Measurements from ENCODE around the gene EFCC1.

Gene EFCC1

DNA sequence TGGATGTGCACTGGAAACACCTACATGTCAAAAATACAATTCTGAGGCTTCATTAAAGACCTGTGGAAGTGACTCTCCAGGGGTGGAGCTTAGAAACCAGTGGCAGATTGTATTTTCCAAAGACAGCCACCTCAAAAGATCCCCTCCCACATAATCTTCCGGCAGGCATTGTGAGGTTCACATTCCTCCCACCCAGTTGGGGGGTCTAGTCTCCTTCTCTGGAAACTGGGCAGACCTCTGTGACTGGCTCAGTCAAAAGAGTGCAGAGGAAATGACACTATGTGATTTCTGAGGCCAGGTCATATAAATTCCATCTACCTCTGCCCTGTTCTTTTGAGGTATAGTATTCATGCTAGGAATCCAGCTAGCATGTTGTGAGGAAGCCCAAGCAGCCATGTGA lies 5.4 kb upstream of the EFCC1 start:
- no peak for DNase-seq

DNA sequence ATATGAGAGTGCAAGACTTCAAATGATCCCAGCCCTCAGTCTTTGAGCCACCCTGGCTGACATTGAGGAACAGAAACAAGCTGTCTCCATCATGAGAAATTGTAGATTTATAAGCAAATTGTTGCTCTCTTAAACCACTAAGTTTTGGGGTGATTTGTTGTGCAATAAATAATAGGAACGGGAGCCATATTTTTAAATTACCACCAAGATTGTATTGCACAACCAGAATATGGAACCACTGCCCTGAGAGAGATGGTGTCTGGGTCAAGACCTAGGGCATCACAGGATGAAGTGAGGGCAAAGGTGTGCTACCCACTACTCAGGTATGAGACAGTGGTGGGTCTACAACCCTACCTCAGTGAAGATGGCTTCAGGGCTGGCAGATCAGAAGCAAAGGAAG lies 4.9 kb upstream of the EFCC1 start:
- no peak for DNase-seq

DNA sequence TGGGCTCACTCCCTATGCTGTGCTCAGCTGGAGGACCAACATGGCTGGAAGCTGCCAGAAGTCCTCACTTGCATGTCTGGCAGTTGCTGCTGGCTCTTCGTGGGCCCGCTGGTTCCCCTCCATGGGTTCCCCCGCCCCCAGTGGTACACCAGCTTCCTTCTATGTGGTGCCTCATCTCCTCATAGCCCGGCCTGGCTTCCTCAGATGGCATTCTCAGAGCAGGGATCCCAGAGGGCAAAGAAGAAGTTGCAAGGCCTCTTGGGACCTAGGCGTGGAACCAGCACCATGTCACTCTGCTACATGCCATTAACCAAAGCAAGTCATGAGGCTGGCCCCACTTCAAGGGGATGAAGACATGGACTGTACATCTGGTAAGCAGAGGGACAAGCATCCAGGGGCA lies 4.4 kb upstream of the EFCC1 start:
- DNase-seq: no peak

DNA sequence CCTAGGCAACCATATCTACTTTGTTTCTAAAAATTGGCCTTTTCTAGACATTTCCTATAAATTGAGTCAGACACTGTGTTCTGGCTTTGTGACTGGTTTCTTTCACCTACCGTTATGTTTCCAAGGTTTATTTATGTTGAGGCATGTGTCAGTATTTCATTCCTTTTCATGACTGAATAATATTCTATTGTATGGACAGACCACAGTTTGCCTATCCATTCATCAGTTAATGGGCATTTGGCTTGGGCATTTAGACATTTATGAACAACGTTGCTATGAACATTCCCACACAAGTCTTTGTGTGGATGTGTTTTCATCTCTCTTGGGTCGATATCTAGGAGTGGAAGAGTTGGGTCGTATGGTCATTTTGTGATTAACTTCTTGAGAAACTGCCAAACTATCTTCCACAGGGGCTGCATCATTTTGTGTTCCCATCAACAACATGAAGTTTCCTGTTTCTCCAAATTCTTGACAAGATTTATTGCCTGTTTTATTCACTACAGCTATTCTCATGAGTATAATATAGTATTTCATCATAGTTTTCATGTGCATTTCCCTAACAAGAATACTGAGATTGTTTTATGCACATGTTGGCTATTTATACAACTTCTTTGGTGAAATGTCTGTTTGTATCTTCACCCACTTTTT lies 3.5 kb upstream of the EFCC1 start:
- no peak for DNase-seq

DNA sequence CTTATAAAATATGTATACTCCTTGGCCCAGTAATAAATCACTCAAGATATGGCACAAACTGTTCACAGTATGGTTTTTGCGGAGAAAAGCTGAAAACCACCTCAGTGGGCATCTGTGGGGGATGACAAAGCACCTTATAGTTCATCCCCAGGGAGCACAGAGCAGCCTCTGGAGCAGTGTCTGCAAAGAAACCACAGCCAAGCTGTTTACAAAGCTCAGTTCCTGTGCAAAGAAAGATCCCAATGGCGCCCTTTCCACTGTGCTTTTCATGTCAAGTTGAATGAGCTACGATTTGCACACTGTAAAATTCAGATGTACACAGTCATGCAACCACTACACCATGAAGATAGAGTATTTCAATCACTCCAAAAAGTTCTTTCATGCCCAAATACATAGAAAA lies 2.5 kb upstream of the EFCC1 start:
- DNase-seq: peak; percentile 19

DNA sequence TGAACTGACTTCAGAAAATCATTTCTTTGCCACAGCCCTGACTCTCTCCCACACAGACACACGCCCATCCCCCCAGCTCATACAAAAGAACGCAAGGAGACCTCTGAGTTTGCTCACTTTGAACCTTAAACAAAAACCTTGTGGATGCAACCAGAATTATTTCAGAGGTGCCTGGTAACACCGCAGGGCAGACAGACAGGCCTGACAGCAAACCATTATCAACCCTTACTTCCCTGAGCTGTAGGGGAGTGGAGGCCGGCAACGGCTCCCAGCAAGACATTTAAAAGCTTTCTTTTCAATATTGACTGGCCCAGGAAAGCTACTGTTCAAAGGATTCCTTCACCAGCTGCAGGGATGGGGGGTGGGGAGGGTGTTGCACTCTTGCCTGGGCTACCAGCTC lies 2.0 kb upstream of the EFCC1 start:
- no peak for DNase-seq

DNA sequence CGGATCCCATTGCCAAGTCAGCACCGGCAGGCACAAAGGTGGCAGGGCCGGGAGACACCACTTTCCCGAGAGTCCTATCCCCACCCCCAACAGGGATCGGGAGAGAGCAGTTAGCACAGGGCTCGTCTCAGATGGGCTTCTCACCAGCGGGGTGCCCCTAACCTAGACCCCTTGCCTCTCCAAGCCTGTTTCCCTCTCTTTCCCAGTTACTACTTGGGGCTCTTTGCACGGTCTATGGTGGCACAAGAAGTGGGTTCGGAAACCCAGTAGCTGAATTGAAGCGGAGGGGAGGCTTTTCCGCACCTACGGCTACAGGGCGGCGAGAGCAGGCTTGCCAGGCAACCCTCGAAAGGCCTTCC lies 383 bp upstream of the EFCC1 start:
- DNase-seq: no peak

DNA sequence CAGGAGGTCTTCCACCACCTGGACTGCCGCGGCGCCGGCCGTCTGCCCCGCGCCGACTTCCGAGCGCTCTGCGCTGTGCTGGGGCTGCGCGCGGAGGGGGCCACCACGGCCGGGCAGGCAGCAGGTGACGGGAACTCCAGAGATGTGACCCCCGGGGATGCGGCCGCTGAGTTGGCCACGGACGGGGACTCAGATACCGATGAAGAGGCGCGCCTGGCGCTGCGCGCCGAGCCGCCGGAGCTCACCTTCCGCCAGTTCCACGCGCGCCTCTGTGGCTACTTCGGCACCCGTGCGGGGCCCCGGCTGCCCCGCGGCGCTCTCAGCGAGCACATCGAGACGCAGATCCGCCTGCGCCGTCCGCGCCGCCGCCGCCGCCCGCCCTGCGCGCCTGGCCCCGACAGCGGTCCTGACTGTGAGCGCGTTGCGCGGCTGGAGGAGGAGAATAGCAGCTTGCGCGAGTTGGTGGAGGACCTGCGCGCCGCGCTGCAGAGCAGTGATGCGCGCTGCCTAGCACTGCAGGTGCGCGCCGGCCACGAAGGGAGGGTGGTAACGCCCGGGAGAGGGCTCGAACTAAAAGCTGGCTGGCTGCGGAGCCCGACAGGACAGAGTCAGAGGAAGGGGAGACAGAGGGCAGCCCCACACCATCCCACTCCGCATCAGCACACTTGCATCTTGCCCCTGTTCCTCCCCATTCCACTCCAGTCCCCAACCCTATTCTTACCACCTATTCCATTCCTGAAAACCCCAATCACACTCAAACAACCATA lies 885 bp downstream of the EFCC1 start:
- no peak for DNase-seq

DNA sequence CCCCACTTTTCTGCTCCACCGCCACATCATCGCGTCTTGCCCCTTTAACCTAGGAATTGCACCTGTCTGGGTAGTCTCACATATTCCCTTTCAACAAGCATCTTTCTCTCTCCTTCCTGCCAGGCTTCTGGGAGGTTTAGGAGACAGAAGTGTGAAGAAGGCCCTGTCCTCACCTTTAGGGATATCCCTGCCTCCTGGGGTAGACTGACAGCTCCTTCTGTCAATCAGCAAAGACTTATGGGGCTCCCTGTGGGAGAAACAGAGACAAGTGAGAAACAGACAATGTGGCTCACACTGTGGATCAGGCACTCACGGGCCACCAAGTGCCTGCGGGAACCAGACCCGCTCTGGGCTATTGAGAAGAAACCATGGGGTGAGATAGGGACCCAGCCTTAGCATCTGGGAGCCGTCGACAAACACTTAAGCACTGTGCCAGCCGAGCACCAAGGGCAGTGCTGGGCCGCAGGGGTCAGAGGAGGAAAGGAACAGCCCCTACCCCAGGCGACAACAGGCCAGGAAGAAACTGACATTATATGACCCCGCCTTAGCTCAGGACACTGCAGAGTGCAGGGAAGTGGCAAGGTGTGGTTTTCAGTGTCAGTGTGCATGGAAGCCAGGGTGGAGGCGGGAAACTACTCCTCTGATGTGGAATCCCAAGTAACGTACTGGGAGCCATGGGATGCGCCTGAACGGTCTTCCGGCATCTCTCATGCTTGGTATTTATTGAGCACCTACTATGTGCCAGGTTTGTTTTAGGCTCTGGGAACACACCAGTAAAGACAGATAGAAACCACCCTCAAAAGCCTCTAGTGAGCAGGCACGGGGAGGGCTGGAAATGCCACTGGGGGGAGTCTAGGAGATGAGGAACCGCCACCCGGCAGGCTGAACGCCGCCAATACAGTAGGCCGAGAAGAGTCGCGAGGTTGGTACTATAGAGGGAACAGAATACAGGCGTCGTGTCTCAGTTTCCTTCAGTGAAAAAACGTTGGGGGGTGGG lies 1.8 kb downstream of the EFCC1 start:
- no peak for DNase-seq

DNA sequence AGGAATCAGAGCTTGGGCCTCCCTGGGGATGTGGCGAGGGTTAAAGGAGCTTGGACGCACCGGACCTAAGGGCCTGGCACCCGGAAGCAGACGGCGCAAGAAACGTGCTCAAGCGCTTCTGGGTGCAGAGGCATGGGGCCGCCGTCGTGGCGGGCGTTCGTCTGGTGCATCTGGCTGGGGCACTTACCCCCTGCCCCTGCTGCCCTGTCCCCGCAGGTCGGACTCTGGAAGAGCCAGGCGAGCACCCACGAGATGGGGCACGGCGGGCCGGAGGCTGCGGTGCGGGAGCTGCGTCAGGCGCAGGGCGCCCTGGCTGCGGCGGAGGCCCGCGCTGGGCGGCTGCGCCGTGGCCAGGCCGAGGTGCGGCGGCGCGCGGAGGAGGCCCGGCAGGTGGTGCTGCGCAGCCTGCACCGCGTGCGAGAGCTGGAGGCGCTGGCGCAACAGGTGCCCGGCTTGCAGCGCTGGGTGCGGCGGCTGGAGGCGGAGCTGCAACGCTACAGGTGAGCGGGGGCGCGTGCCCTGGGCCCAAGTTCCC lies 2.5 kb downstream of the EFCC1 start:
- peak; percentile 68 for DNase-seq

DNA sequence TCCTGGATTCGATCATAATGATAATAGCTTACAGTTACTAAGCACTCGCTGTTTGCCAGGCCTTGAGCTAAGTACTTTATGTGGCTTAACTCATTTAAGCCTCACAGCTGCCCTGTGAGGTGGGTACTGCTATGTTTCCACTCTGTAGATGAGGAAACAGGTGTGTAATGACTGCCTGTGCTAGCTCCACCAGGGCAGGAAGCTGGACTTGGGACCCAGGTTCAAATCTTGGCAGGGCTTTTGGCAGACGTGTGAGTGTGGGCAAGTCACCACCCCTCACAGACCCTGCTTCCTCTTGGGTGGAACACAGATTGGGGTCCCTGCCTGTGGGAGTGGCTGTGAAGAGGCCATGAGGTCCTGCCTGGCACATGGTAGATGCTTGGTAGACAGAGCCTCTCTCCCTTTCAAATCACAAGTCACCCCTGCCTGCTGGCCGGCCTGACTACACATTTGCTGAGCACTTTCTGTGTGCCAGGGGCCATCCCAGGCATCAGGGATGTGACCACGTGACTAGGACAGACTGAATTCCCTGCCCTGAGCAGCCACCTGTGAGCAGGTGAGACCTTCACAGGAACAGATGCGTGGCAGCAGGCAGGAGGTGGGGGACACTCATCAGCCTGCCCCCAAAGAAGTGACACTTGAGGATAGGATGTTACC lies 3.7 kb downstream of the EFCC1 start:
- DNase-seq: peak; percentile 85

DNA sequence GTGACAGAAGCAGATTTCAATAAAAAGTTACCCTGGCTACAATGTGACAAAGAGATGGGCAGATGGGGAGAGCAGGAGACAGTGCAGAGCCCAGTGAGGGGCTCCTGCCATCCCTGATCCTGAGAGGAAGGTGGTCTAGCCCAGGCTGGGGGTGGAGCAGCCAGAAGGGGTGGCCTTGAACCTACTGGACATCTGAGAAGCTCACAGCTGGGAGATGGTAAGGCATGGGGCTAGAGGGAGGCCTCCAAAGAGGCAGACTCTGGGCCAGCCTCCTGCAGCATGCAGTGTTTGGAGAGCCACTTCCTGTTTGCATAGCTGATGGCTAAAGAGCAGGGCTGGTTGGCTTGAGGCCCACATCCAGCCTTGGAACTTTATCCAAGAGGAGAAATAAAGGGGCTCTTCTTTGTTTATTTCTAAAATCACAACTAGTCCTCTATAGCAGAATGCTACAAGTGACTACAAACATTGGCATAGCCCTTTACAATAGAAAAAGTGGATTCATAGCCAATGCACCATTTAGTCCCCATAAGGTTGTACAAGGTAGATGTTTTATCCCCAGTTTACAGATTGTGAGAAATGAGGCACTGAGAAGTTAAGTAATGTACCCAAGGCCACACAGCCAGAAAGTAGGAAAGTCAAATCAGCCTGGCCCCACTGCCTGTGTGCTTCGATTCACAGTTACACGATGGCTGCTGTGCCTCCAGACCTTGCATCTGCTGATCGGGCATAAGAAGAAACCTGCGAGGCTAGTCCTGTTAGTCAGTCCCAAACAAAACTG lies 4.6 kb downstream of the EFCC1 start:
- DNase-seq: peak; percentile 55

DNA sequence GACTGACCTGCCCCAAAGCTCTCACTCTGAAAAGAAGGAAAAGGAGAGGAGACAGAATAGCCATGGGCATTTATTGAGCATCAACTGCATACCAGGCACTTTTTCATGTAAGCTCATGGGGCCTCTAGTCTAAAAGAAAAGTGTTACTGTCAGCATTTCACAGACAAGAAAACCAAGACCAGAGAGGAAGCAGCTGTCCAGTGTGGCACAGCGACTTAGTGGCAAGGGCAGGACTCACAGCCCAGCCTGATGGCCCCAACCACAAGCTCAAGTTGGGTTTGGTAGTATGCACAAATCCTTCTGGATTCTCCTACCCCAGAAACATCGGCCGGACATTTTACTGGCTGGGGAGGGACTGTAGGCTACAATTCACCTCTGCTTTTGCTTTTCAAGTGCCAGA lies 5.8 kb downstream of the EFCC1 start:
- DNase-seq: no peak

DNA sequence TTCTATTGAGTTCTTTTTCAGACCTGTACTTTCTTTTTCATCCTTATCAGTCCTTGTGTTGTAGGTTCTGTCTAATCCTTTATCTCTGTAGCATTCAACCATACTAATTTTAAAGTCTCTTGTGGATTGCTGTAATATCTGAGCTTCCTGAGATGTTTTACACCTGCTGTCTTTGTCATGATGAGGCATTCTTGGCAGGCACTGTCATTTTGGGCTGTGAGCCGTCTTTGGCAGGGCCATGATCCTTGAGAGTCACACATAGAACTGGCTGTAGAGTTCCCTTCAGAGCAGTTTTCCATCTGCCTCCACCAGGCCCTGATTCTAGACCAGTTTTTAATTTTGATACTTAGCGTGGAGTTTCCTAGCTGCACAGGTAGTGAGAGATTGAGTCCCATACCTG lies 6.7 kb downstream of the EFCC1 start:
- no peak for DNase-seq

DNA sequence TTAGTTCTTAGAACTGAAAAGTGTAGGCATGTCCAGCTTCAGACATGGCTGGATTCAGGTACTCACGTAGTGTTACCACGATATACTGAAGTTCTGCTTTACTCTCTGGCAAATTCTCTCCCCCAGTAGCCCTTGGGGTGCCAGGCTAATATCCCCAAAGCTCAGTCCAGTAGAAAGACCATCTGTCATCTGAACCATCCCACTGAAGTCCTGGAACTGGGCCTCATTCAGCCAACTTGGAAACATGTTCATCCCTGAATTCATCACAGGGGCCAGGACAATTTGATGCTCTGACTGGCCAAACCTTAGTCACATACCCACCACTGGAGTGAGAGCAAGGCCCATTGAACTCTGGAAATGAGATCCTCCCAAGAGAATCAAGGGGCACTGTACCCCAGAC lies 8.2 kb downstream of the EFCC1 start:
- no peak for DNase-seq

DNA sequence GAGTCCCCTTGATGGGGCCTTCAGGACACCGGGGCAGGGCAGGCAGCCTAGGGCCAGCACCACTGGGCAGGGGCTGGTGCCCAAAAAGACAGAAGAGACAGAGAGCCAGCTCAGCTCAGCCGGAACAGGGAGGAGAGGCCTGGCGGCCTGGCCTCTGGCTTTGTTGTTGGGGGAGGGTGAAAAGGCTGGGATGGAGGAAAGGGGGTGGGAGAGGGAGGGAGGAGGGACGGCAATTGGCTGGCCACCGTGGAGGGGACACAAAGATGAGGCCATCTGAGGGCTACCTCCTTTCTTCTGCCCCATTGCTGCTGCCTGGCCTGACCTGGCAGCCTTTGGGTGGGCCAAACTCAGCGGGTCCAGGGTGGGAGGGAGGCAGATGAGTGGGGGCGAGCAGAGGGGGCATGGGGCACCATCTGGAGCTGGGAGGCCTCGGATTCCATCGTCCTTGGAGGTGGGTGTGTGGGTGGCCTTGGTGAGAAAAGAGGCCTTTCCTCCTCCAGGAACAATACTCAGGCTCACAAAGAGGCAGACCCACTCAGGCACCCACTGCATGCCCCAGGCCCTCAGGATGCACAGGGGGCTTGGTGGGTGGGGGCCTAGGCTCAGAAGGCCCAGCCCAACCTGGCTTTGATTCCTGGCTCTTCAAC lies 9.3 kb downstream of the EFCC1 start:
- no peak for DNase-seq

DNA sequence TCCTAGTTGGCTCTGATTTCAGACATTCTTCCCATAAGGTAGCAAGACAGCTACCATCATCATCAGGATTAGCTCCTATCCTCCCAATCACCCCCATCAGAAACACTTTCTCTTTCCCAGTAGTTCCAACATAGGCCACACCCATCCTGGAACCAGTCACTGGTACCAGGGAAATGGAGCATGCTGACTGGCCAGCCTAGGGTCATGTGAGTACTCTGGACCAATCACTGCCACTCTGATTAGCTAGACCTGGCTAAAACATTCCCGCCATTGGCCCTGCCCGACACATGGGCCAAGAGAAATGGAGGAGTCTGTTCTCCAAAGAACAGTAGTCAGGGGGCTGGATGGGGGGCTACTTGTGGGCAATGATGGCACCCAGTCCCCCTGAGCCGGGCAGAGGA lies 12.4 kb downstream of the EFCC1 start:
- DNase-seq: no peak

DNA sequence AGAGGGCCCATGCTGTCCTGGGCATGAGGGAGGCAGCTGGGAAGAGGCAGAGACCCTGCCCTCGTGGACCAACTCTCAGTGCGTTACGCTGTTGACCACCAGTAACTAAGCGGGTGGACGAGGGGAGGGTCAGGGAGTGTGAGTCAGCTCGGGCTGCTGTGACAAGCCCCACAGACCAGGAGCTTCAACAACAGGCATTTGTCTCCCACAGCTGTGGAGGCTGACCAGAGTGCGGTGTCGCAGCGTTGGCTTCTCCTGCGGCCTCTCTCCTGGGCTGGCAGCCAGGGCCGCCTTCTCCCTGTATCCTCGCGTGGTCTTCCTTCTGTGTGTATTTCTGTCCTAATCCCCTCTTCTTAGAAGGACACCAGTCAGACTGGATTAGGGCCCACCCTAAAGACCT lies 13.0 kb downstream of the EFCC1 start:
- no peak for DNase-seq

DNA sequence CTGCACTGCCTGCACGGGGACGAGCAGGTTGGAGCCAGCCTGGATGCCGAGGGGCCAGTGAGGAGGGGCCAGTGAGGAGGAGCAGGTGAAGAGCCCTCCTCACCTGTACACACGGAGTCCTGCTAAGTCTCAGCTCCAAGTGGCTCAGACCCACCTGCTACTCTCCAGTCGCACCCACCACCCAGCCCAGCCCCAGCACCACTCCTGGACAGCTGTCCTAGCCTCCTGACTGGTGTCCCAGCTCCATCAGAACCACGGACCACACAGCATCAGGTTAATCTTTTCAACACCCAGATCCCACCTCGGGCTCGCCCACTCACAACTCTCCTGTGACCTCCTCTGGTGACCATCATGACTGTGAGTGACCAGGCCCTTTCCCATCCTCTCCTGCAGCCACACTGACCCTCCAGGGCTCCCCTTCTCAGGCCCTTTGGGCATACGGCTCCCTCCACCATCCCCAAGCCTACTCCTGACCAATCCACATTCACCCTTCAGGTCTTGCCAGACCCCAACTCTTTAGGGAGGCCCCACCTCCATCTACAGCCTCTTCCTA lies 13.8 kb downstream of the EFCC1 start:
- DNase-seq: no peak

DNA sequence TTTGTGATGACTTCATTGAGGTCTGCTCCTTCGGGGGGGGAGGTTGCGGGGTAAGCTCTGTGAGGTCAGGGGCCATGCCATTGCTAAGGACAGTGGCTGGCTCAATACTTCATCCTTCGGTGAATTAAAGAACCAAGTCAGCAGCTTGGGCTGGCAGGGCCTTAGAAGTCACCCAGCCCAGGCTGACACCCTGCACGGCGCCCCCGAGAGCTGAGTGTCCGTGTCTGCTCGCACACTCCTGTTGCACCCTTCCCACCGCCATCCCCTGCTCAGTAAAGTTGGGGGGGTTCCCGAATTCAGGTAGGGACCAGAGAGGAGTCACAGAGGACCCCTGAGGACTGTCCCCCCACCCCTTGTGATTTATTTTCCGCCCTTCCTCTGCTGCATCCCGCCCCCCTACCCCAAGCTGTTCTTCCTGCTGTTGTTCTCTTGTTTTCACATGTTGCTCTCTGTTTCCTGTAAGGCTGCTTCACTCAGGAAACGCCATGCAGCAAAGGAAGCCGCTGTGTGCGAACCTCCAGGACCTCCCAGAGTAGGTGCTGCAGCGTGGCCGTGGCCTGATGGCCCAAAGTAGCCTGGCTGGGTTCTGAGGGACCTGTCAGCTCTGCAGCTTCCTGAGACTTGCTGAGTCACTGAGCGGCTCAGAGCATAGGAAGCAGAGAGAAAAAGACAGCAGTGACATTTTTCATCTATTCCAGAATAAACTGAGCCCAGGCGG lies 14.4 kb downstream of the EFCC1 start:
- DNase-seq: no peak

DNA sequence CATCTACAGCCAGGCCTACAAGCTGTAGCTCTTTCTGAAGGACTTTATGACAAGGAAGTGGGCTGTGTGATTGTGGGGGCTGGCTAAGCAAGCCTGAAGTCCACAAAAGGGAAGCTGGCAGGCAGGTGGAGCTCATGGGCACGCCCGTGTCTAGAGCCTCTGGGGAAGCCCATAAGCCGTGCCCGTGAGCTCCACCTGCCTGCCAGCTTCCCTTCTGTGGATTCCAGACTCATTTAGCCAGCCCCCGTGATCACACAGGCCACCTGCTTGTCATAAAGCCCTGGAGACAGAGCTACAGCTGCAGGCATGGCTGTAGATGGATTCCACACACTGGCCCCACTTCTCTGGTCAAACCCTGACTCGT lies 15.2 kb downstream of the EFCC1 start:
- DNase-seq: peak; percentile 87

All from DMS153 (cell line).